ENCODE data around the gene WDR38. TPM values are rescaled to one million over a fixed set of nuclear protein-coding genes. Genes with fewer than 3 reads are reported as not detected.
A peak's percentile ranks its signal among the peaks of the same experiment; 100 is the strongest.

WDR38 gene
- total and polyA plus RNA-seq, 9 of the 15 experiments (the other 6 are each of a cell fraction or from before 2014, with no cell fraction given), result not detected

DNA sequence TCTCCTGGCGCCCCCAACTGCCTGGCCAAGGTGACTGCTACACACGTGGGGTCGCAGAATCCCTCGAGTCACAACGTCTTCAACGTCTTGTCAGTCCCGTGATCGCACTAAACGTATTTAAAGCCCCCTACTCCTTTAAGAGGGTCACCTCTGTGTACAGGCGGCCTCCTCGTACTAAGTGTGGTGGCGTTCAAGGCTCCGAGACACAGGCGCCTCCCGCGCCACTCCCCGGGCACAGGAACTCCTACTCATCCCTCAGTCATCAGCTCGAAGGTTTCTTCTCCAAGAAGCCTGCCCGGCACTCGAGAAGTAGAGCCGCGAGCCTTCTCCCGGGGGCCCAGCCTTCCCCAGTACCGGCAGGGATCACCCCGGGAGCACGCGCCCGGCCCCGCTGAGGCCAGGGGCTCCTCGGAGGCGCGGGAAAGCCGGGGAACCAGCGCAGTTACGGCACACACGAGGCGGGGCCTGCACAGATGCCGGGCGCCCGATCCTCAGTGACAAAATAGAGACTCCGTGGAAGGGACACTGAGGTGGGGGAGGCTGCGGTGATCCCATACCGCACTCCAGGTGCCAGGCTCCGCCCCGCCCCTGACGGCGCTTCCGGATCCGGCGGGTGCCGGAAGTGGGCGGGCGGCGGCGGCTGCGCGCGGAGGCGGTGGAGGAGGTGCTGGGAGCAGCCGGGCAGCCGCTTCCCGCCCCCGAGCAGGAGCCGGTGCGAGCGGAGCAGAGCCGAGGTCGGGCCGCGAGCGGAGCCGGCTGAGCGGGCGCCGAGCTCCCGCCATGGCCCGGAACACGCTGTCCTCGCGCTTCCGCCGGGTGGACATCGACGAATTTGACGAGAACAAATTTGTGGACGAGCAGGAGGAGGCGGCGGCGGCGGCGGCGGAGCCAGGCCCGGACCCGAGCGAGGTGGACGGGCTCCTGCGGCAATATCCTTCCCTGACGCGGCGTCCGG, 15.5 kb downstream of the WDR38 start (continued):
- TF ChIP-seq, protein P1, sequence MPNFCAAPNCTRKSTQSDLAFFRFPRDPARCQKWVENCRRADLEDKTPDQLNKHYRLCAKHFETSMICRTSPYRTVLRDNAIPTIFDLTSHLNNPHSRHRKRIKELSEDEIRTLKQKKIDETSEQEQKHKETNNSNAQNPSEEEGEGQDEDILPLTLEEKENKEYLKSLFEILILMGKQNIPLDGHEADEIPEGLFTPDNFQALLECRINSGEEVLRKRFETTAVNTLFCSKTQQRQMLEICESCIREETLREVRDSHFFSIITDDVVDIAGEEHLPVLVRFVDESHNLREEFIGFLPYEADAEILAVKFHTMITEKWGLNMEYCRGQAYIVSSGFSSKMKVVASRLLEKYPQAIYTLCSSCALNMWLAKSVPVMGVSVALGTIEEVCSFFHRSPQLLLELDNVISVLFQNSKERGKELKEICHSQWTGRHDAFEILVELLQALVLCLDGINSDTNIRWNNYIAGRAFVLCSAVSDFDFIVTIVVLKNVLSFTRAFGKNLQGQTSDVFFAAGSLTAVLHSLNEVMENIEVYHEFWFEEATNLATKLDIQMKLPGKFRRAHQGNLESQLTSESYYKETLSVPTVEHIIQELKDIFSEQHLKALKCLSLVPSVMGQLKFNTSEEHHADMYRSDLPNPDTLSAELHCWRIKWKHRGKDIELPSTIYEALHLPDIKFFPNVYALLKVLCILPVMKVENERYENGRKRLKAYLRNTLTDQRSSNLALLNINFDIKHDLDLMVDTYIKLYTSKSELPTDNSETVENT (CRISPR knock-in tag; IDR thresholded peaks at IDR 0.05), result peak; percentile 76
- TF ChIP-seq POLR2A (conservative IDR thresholded peaks at IDR 0.05) (peak; percentile 96), TCF7L2 (IDR thresholded peaks at IDR 0.05; ENCODE audit: low read depth, low read length) (no peak), CREBBP (IDR thresholded peaks at IDR 0.05; ENCODE audit: low read depth, low read length) (no peak), SIRT6 (IDR thresholded peaks at IDR 0.05; ENCODE audit: low read depth, low read length) (no peak), ATF7 (IDR thresholded peaks at IDR 0.05) (peak; percentile 62; the same call in 1 of the 2 replicates), XRCC3 (IDR thresholded peaks at IDR 0.05) (no peak), NFYB (IDR thresholded peaks at IDR 0.05; ENCODE audit: extremely low read depth, insufficient read length) (no peak), TAF15 (IDR thresholded peaks at IDR 0.05; ENCODE audit: low read depth, low read length) (no peak), NFXL1 (CRISPR knock-in tag; IDR thresholded peaks at IDR 0.05) (no peak), CXXC5 (CRISPR knock-in tag; IDR thresholded peaks at IDR 0.05) (peak; percentile 90), ARID1B (IDR thresholded peaks at IDR 0.05) (no peak), ZNF764 (CRISPR knock-in tag; IDR thresholded peaks at IDR 0.05; ENCODE audit: low read depth) (no peak)
- TF ChIP-seq, protein P2, sequence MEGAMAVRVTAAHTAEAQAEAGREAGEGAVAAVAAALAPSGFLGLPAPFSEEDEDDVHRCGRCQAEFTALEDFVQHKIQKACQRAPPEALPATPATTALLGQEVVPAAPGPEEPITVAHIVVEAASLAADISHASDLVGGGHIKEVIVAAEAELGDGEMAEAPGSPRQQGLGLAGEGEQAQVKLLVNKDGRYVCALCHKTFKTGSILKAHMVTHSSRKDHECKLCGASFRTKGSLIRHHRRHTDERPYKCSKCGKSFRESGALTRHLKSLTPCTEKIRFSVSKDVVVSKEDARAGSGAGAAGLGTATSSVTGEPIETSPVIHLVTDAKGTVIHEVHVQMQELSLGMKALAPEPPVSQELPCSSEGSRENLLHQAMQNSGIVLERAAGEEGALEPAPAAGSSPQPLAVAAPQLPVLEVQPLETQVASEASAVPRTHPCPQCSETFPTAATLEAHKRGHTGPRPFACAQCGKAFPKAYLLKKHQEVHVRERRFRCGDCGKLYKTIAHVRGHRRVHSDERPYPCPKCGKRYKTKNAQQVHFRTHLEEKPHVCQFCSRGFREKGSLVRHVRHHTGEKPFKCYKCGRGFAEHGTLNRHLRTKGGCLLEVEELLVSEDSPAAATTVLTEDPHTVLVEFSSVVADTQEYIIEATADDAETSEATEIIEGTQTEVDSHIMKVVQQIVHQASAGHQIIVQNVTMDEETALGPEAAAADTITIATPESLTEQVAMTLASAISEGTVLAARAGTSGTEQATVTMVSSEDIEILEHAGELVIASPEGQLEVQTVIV (CRISPR knock-in tag; IDR thresholded peaks at IDR 0.05; ENCODE audit: borderline replicate concordance), result no peak
- TF ChIP-seq, protein P3, sequence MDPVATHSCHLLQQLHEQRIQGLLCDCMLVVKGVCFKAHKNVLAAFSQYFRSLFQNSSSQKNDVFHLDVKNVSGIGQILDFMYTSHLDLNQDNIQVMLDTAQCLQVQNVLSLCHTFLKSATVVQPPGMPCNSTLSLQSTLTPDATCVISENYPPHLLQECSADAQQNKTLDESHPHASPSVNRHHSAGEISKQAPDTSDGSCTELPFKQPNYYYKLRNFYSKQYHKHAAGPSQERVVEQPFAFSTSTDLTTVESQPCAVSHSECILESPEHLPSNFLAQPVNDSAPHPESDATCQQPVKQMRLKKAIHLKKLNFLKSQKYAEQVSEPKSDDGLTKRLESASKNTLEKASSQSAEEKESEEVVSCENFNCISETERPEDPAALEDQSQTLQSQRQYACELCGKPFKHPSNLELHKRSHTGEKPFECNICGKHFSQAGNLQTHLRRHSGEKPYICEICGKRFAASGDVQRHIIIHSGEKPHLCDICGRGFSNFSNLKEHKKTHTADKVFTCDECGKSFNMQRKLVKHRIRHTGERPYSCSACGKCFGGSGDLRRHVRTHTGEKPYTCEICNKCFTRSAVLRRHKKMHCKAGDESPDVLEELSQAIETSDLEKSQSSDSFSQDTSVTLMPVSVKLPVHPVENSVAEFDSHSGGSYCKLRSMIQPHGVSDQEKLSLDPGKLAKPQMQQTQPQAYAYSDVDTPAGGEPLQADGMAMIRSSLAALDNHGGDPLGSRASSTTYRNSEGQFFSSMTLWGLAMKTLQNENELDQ (CRISPR knock-in tag; IDR thresholded peaks at IDR 0.05; ENCODE audit: borderline replicate concordance), result no peak
- TF ChIP-seq, protein P4, sequence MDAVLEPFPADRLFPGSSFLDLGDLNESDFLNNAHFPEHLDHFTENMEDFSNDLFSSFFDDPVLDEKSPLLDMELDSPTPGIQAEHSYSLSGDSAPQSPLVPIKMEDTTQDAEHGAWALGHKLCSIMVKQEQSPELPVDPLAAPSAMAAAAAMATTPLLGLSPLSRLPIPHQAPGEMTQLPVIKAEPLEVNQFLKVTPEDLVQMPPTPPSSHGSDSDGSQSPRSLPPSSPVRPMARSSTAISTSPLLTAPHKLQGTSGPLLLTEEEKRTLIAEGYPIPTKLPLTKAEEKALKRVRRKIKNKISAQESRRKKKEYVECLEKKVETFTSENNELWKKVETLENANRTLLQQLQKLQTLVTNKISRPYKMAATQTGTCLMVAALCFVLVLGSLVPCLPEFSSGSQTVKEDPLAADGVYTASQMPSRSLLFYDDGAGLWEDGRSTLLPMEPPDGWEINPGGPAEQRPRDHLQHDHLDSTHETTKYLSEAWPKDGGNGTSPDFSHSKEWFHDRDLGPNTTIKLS (IDR thresholded peaks at IDR 0.05; ENCODE audit: borderline replicate concordance, low read depth), result no peak
- TF ChIP-seq, protein P5, sequence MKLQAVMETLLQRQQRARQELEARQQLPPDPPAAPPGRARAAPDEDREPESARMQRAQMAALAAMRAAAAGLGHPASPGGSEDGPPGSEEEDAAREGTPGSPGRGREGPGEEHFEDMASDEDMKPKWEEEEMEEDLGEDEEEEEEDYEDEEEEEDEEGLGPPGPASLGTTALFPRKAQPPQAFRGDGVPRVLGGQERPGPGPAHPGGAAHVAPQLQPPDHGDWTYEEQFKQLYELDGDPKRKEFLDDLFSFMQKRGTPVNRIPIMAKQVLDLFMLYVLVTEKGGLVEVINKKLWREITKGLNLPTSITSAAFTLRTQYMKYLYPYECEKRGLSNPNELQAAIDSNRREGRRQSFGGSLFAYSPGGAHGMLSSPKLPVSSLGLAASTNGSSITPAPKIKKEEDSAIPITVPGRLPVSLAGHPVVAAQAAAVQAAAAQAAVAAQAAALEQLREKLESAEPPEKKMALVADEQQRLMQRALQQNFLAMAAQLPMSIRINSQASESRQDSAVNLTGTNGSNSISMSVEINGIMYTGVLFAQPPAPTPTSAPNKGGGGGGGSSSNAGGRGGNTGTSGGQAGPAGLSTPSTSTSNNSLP (IDR thresholded peaks at IDR 0.05; ENCODE audit: borderline replicate concordance, low read depth, low read length), result no peak

All from K562 (cell line).